ENCODE data around the gene FAM24B. TPM values are rescaled to one million over a fixed set of nuclear protein-coding genes. Genes with fewer than 3 reads are reported as not detected.

Gene FAM24B
- total and polyA plus RNA-seq, 4 donors, result 0.21 to 2.0 (median 0.84) TPM; not detected in 1

DNA sequence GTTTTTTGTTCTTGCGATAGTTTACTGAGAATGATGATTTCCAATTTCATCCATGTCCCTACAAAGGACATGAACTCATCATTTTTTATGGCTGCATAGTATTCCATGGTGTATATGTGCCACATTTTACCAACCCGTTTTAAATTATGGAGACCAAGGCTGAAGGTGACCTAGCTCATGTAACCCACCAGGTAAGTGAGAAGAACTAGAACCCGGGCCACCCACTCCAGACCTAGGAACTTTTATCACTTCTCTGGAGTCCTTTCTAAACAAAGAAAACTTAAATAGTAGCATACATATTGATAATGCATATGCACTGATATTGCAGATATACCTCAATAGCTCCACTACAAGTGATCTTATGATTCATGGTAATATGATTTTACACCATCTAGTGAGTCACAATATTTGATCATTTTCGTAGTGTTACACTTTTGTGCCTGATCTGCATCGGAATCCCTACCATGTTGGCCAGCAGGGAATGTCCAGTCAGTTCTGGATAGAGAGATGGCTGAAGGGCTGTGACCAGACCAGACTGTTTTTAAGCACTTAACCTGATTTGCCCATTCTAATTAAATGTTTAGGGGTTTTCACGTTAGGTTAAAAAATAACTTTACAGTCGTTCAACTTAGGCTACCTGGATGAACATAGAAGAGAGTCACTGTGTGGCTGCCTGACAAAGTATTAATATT, 49.0 kb downstream of the FAM24B start:
- Histone ChIP-seq H3K36me3 (ENCODE audit: control insufficient read depth in 4 of 4, insufficient read depth in 3 of 4, low read depth in 1 of 4, low read length in 3 of 4) (no peaks in the 10 kb centered on the region), H3K4me1 (ENCODE audit: control insufficient read depth in 4 of 4, insufficient read depth in 4 of 4, low read length in 3 of 4) (no peaks in the 10 kb centered on the region), H3K9ac (ENCODE audit: low read depth in 1 of 2, low read length in 2 of 2) (no peak overlapping the region), H3K9me3 (ENCODE audit: control insufficient read depth in 4 of 4, low read length in 3 of 4) (no peaks in the 10 kb centered on the region), H3K27me3 (ENCODE audit: control insufficient read depth in 4 of 4, insufficient read depth in 4 of 4, low read length in 3 of 4) (no peaks in the 10 kb centered on the region), H3K4me3 (ENCODE audit: low read depth in 1 of 3, low read length in 3 of 3) (no peak overlapping the region), H3K27ac (ENCODE audit: low read depth in 1 of 2, low read length in 2 of 2) (no peak overlapping the region)
- DNase-seq (ENCODE audit: low spot score), result no peak
- WGBS, result 90% methylated on average over 6 of the region's 7 CpGs
- TF ChIP-seq, protein P1, sequence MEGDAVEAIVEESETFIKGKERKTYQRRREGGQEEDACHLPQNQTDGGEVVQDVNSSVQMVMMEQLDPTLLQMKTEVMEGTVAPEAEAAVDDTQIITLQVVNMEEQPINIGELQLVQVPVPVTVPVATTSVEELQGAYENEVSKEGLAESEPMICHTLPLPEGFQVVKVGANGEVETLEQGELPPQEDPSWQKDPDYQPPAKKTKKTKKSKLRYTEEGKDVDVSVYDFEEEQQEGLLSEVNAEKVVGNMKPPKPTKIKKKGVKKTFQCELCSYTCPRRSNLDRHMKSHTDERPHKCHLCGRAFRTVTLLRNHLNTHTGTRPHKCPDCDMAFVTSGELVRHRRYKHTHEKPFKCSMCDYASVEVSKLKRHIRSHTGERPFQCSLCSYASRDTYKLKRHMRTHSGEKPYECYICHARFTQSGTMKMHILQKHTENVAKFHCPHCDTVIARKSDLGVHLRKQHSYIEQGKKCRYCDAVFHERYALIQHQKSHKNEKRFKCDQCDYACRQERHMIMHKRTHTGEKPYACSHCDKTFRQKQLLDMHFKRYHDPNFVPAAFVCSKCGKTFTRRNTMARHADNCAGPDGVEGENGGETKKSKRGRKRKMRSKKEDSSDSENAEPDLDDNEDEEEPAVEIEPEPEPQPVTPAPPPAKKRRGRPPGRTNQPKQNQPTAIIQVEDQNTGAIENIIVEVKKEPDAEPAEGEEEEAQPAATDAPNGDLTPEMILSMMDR (IDR thresholded peaks at IDR 0.05; ENCODE audit: low read depth, low read length, missing input control), result no peak
- TF ChIP-seq GABPA (IDR thresholded peaks at IDR 0.05 in 1 of 2, conservative IDR thresholded peaks at IDR 0.05 in 1 of 2) (no peak), NR2F2 (IDR thresholded peaks at IDR 0.05) (no peak), YY1 (IDR thresholded peaks at IDR 0.05) (no peak), JUND (IDR thresholded peaks at IDR 0.05) (no peak), HNF4A (conservative IDR thresholded peaks at IDR 0.05) (no peak), FOXA1 (IDR thresholded peaks at IDR 0.05) (no peak), TAF1 (conservative IDR thresholded peaks at IDR 0.05) (no peak), SP1 (IDR thresholded peaks at IDR 0.05) (no peak), EGR1 (IDR thresholded peaks at IDR 0.05; ENCODE audit: low read depth in 2 of 2) (no peak), RXRA (IDR thresholded peaks at IDR 0.05) (no peak)
- TF ChIP-seq, protein P2, sequence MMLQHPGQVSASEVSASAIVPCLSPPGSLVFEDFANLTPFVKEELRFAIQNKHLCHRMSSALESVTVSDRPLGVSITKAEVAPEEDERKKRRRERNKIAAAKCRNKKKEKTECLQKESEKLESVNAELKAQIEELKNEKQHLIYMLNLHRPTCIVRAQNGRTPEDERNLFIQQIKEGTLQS (IDR thresholded peaks at IDR 0.05), result no peak
- TF ChIP-seq, protein P3, sequence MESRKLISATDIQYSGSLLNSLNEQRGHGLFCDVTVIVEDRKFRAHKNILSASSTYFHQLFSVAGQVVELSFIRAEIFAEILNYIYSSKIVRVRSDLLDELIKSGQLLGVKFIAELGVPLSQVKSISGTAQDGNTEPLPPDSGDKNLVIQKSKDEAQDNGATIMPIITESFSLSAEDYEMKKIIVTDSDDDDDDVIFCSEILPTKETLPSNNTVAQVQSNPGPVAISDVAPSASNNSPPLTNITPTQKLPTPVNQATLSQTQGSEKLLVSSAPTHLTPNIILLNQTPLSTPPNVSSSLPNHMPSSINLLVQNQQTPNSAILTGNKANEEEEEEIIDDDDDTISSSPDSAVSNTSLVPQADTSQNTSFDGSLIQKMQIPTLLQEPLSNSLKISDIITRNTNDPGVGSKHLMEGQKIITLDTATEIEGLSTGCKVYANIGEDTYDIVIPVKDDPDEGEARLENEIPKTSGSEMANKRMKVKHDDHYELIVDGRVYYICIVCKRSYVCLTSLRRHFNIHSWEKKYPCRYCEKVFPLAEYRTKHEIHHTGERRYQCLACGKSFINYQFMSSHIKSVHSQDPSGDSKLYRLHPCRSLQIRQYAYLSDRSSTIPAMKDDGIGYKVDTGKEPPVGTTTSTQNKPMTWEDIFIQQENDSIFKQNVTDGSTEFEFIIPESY (IDR thresholded peaks at IDR 0.05), result no peak

DNA sequence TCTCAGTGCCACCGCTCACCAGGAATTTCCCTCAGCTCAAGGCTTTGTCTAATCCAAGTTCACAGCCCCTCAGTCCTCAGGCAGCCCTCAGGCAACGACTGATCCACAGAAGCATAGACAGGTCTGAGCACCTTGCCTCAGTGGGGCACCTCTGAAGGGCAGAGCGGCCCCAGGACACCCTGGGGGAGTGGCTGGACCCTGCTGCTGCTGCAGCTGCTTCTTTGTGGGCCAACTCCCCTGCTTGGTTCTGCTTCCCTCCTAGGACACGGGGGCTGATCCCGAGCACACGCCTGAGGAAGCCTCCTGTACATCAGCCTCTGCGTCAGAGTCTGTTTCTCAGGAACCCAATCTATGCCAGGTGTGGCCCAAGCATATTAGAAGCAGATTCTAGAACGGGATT, 49.9 kb downstream of the FAM24B start:
- DNase-seq (ENCODE audit: low spot score), result no peak
- 79% methylated on average over 8 of the region's 8 CpGs for WGBS
- H3K4me1 ChIP-seq (ENCODE audit: control insufficient read depth in 4 of 4, insufficient read depth in 4 of 4, low read length in 3 of 4), result no peaks in the 10 kb centered on the region
- TF ChIP-seq EGR1 (IDR thresholded peaks at IDR 0.05; ENCODE audit: low read depth in 2 of 2) (no peak), FOXA2 (IDR thresholded peaks at IDR 0.05) (no peak), FOXA1 (IDR thresholded peaks at IDR 0.05) (no peak), YY1 (IDR thresholded peaks at IDR 0.05) (no peak), SP1 (IDR thresholded peaks at IDR 0.05) (no peak), NR2F2 (IDR thresholded peaks at IDR 0.05) (no peak), RXRA (IDR thresholded peaks at IDR 0.05) (no peak), GABPA (IDR thresholded peaks at IDR 0.05 in 1 of 2, conservative IDR thresholded peaks at IDR 0.05 in 1 of 2) (no peak), TAF1 (conservative IDR thresholded peaks at IDR 0.05) (no peak), HNF4A (conservative IDR thresholded peaks at IDR 0.05) (no peak)
- TF ChIP-seq, protein P1 (IDR thresholded peaks at IDR 0.05; ENCODE audit: low read depth, low read length, missing input control), result no peak
- TF ChIP-seq, protein P4, sequence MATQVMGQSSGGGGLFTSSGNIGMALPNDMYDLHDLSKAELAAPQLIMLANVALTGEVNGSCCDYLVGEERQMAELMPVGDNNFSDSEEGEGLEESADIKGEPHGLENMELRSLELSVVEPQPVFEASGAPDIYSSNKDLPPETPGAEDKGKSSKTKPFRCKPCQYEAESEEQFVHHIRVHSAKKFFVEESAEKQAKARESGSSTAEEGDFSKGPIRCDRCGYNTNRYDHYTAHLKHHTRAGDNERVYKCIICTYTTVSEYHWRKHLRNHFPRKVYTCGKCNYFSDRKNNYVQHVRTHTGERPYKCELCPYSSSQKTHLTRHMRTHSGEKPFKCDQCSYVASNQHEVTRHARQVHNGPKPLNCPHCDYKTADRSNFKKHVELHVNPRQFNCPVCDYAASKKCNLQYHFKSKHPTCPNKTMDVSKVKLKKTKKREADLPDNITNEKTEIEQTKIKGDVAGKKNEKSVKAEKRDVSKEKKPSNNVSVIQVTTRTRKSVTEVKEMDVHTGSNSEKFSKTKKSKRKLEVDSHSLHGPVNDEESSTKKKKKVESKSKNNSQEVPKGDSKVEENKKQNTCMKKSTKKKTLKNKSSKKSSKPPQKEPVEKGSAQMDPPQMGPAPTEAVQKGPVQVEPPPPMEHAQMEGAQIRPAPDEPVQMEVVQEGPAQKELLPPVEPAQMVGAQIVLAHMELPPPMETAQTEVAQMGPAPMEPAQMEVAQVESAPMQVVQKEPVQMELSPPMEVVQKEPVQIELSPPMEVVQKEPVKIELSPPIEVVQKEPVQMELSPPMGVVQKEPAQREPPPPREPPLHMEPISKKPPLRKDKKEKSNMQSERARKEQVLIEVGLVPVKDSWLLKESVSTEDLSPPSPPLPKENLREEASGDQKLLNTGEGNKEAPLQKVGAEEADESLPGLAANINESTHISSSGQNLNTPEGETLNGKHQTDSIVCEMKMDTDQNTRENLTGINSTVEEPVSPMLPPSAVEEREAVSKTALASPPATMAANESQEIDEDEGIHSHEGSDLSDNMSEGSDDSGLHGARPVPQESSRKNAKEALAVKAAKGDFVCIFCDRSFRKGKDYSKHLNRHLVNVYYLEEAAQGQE (IDR thresholded peaks at IDR 0.05), result no peak
- TF ChIP-seq, protein P2 (IDR thresholded peaks at IDR 0.05), result no peak
- H3K9me3 ChIP-seq (ENCODE audit: control insufficient read depth in 4 of 4, low read length in 3 of 4), result no peaks in the 10 kb centered on the region
- H3K4me3 ChIP-seq (ENCODE audit: low read depth in 1 of 3, low read length in 3 of 3), result no peak overlapping the region
- no peaks in the 10 kb centered on the region for H3K36me3 ChIP-seq (ENCODE audit: control insufficient read depth in 4 of 4, insufficient read depth in 3 of 4, low read depth in 1 of 4, low read length in 3 of 4)
- H3K27ac ChIP-seq (ENCODE audit: low read depth in 1 of 2, low read length in 2 of 2), result no peak overlapping the region
- no peak overlapping the region for H3K9ac ChIP-seq (ENCODE audit: low read depth in 1 of 2, low read length in 2 of 2)
- no peaks in the 10 kb centered on the region for H3K27me3 ChIP-seq (ENCODE audit: control insufficient read depth in 4 of 4, insufficient read depth in 4 of 4, low read length in 3 of 4)

All from liver (tissue), 9 donors.